Measurements from ENCODE around the gene CREB3L4.

CREB3L4 gene

DNA sequence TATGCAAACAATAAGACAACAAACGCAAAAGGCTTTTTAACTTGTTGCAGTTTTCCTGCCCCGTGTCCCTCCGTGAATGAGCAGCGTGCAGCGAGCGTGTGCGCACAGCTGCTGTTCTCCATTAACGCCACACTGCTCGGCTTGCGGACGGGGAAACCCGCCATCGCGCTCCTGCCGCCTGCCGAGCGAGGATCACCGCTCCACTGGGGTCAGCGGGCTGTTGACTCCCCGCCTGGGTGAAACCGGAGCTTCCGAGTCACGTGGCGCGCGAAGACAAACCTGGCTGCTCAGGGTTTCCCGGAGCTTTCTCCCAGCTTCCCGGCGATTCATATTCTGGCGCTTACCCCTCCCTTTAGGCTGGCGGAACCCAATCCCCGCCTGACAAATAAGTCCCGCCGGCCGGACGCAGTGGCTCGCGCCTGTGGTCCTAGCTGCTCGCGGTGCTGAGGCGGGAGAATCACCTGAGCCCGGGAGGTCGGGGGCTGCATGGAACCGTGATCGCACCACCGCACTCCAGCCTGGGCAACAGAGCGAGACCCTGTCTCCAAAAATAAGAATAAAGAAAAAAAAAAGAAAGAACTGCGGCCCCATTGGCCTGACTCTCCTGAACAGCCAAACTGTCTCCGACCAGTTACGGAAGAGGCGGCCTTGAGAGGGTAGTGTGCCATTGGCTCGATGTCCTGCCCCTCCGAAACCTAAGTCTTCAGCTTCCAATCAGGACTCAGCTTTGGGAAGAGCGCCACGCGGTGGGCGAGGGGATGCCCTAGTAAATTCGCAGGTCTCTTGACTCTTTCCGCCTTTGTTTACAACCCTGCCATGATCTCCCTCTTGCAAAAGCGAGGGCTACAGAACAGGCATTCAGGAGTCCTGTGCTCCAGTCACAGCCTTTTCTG is at the start of gene CREB3L4:
Gene CREB3L4, plus strand, starts transcription at position 796 of the 893 bp plus-strand sequence. CDS start 624 bp downstream, outside the sequence.
- peak; percentile 87 for DNase-seq

DNA sequence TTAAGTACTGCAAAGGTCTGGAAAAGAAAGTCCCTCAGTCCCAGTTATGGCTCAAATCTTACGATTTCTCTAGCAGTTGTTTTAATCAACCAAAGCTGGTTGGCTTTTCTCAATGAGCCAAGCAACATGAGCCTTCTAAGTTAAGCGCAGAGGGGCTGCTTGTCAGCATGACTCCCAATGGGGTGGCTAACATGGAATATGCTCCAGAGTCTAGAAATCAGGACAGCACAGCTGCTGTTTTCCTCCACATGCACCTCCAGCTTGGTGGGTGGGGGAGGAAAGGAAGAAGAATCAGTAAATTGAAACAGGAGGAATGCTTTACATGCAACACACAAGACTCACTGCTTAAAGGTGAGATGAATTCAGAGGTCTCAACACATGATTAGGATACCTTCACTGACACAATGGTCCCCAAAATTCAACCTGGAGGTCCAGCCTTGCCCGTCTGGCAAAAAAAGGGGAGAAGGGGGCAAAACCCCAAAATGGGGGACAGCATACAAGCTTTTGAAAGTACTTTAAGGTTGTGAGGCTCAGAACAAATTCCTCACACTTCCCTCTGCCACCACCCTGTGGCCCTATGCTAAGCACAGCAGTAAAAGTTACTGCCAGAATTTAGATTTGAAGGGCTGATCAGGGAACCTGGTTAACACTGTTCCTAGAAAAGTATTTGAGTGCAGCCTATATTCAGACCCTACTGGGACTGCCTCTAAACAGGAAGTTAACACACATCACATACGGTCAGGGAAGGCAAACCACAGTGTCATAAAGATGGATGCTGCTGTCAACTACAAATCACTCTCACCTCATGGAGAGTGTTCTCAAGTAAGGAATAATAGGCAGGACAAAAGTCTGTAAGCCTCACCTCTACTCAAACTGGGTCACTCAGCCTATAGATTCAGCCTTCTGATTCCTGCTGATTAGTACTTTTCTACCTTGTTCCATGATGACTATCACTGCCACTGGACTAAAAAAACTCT is 47.5 kb upstream of the CREB3L4 start:
- no peak for DNase-seq

DNA sequence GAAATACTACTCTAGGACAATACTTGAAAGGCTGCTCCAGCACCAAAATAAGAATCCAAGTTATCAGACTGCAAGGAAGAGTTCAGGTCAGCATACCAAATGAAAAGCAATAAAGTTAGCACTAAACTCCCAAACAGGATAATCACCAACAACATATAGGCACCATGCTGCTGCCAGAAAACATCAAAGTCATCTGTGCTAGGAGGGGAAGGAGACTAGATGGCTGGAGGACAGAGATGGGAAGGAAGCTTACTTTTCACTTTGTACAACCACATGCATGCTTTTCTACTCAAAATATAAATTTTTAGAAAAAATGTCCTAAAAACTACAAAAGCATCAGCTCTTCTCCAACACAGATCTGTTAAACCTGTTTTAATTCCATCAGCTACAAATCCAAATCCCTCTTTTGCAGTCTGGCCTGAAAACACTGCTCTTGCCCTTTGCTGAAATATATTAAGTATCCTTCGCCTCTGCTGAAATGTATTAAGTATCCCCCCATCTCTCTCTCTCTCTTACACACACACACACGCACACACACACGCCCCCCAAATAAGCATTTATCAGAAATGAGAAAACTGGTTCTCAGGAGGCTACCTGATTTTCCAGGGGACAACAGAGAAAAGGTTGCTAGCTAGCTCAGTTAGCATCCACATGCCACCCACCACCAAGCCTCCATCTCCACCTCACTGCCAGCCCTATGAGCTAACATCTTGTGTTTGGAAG is 46.5 kb upstream of the CREB3L4 start:
- no peak for DNase-seq

DNA sequence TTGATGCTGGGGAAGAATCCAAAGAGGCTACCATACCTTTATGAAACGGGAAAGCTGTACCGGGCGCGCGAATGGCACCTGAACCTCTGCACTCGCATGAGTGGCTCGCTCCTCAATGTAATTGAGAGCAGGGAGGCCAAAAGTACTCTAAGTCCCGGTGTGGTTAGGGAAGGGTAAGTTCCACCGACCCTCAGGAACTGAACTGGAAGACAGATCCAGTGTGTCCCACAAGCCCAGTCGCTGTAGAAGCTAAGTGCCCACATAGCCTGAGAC is 46.0 kb upstream of the CREB3L4 start:
- DNase-seq, result no peak

- peak; percentile 77 for DNase-seq
Measured at GRCh38 chr1:153922076-153922971, 45.4 kb upstream of the CREB3L4 start.

DNA sequence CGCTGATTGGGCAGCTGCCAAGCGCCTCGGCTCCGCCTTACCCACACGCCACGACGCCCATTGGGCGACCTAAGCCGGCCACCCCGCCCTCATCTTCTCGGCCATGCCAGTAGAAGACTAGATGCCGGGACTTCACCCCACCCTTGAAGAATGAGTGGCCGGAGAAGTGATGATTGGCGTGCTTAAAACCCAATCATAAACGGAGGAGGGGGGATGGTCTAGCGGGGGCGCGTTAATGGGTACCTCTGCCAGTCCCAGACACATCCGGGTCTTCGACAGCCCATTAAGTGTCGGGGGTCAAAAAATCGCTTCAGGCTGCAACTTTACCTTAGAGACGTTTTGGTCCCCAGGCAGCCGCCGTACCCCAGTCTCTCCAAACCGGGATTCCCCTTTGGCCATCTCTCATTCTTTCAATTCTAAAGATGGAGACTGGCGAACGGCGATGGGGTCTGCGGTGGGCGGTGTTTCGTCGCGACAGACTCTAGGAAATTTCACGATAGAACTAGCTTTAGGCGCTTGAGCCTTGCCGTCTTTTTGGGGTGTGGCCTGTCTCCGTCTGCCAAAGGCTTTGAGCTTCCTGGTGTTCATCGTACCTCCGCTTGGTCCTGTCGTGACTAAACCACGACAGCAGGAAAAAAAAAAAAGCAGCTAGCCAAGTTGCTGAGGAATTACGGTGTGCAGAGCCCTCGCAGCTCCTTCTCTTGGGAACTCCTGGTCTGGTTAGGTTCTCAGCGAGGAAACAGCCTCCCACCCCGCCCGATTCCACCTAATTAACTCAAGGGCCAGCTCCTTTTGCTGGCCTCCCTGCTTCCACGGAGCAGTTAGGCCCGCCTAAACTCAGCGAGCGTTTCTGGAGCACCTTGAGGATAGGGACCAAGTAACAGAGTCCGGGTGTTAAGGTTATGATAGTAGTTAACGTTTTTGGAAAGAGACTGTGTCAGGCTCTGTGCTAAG is 44.5 kb upstream of the CREB3L4 start, which contains the start of gene GATAD2B:
Gene GATAD2B, minus strand, starts transcription at position 1 of the 954 bp plus-strand sequence. CDS start 94,625 bp downstream, outside the sequence.
- peak; percentile 99 for DNase-seq

GRCh38 chr1:153926405-153926804 is 41.3 kb upstream of the CREB3L4 start:
- no peak for DNase-seq

GRCh38 chr1:153928245-153928644 is 39.5 kb upstream of the CREB3L4 start:
- no peak for DNase-seq

GRCh38 chr1:153928791-153929341 is 38.8 kb upstream of the CREB3L4 start:
- no peak for DNase-seq

DNA sequence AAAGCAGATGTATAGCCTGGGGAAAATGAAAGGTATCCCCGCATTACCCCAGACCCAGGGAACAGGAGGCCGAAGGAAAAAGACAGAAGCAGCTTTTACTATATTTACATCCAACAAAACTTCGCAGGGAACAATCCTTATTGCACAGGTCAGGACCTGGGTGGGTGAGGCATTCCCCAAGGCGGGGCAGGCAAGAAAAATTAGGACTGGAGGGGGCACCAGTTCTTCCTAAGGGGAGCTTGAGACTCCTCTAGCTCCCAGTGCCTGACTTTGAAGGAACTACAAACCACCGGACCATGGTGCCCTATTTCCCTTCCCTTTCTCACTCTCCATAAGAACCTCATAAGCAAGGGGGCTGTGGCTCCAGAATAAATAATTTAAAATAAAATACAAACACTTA is 38.3 kb upstream of the CREB3L4 start:
- DNase-seq, result no peak

DNA sequence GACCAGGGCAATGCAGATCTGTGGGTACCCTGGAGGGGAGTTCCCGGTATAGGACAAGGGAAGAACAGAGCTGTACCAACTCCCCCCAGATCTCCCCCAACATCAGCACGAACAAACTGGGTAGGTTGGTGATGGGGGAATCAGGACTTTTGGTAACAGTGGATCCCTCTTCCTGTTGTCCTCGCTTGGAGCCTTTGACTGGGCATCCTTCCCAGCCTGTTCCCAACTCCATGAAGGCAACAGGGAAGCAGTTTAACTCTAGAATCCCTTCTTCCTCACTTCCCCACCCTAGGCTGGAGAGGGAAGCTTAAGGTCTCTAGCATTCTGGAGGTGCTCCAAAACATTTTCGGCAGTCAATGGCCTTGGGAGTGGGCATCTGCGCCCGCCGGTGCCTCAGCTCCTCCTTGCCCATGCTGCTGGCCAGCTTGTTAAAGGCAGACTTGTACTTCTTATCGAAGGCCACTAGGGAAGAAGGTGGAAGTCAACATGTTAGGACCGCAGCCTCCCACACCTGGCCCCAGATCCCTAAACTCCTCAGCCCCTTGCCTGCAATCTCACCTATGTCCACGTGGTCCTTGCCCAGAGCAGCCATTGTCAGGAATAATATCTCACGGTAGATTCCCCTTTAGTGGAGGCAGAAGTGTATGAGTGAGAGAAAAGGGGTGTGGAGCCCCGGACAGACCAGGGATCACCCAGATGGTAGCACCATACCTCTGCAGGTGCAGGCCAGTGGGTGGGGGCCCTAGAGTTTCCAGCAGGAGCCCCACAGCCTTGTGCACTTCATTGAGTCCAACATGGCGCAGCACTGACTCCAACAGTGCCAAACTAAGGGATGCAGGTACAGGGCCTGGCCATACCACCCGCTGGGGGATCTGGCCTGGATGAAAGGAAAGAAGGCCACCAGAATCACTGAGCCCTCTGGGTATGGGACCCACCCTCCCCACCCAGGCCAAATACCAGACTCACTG is 37.4 kb upstream of the CREB3L4 start:
- DNase-seq, result no peak

- no peak for DNase-seq
Measured at GRCh38 chr1:153932156-153933131, 35.3 kb upstream of the CREB3L4 start.

DNA sequence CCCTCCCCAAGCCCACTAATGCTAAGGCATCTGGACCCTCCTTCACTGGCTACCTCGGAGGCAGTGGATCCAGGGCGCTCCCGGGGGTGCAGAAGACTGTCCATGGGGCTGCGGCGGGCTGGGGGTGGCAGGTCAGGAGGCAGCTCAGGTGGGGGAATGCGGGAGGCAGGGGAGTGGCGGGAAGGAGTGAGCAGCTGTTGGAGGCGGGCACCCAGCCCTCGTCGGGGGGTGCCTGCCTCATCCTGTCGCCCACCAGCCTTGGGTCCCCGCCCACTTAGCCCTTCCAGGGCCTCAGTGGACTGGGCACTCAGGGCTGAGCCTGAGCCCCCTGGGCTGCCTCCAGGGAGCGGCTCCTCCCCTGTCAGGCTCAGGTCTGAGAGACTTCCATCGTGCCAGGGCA is 34.3 kb upstream of the CREB3L4 start:
- DNase-seq, result no peak

GRCh38 chr1:153933955-153934354 is 33.7 kb upstream of the CREB3L4 start:
- DNase-seq, result no peak

DNA sequence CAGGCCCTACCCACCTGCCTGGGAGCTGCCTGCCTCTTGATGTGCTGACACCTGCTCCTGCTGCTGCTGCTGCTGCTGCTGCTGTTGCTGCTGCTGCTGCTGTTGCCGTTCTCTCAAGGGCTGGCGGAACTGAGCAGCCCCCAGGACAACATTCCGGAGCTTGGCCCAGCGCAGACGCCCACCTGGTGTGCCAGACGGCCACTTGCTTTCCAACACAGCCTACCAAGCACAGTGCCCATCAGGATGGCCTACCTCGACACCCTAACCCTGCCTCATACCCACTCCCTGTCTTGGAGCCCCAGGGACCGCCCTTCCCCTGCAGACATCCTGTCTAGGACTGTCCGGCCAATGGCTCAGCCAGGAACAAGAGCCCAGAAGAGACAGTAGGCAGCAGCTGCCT is 33.0 kb upstream of the CREB3L4 start:
- no peak for DNase-seq

DNA sequence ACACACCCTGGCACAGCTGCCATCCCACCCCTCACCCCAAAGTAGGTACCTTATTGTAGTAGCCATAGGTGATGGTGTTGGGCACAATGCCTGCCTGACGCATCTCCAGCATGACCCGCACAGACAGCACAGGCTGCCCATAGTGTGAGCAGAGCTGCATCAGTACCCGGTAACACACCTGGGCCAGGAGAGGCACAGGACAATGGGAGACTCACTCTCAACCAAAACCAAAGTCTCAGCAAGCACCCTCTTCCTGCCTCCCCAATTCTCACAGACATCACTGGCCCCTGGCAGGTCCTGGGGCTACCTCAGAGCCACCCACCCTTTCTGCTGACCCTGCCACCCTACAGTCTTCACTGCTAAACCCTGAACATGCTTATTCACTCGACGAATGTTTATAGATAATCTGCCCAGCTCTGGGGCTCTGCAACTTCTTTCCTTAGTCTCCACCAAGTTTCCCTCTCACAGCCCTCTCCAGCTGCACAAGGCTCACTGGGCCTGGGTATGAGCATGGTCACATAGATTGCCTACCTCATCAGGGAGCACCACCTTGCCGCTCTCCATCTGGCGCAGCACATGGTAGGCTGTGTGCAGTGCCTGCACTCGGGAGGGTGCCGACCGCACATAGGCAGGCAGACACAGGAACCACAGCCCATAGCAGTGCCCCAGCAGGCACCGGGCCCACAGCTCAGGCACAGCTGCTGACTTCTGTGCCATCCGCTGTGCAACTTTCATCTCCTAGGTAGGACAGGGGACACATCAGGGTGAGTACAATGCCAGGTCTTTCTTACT is 31.5 kb upstream of the CREB3L4 start:
- DNase-seq, result no peak

- DNase-seq, result no peak
Measured at GRCh38 chr1:153937331-153937730, 30.4 kb upstream of the CREB3L4 start.
